ENCODE results near the gene FNDC7. TPM values are rescaled to one million over a fixed set of nuclear protein-coding genes. Genes with fewer than 3 reads are reported as not detected.

The FNDC7 gene
- total RNA-seq, 2 donors from 2014 or later: not detected

DNA sequence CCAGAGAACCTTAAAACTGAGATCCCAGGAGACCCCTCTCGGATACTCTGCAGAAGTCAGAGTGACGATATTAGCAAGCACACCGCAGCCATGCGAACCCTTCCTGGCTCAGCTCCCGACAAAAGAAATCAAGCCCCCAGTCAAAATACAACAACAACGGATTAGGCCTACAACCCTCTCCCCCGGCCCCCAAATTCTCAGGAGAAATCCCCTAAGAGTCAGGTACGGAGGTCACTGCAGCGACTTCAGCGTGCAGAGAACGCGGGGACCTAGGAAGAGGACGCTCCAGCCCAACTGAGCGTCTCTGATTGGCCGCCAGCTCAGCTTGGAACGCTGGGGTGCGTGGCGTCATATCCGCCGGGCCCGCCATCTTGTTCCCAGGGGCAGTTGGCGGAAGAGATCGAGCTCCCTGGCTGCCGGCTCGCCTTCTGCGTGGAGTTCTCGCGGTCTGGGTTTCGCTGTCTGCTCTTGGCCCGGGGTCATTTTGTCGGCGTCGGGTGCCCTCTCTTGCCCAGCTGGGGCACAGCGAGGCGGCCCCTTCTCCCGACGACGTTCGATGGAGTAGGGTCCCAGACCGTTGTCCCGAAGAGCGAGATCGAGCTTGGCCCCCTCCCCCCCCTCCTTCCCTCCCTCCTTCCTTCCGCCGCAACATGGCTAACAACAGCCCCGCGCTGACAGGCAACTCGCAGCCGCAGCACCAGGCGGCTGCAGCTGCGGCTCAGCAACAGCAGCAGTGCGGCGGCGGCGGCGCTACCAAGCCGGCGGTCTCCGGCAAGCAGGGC, 20.6 kb upstream of the FNDC7 start, which contains the start of gene PRPF38B:
Gene PRPF38B, plus strand, starts transcription at position 369 of the 782 bp plus-strand sequence. Its CDS starts 282 bp downstream, at position 651.
- no peaks in the 10 kb centered on the region for H3K27me3 ChIP-seq
- DNase-seq (peak; percentile 93 to 95 (median 94)), ATAC-seq (peak; percentile 97)
- H3K4me3 ChIP-seq: peak within 1 kb of the TSS; percentile 65 to 96
- WGBS, 2 donors: 0% methylated on average over 4 to 59 of the region's 59 CpGs
- no peaks in the 10 kb centered on the region for H3K9me3 ChIP-seq
- intact Hi-C loops (cut with DNase I): no loop called here
- H3K27ac ChIP-seq: peak within 1 kb of the TSS; percentile 93 to 99 (median 98)
- peaks cover 21% of the 10 kb centered on the region for H3K4me1 ChIP-seq
- peak; percentile 89 to 97 (median 95) for TF ChIP-seq POLR2A (IDR thresholded peaks at IDR 0.05)
- TF ChIP-seq, protein P1, sequence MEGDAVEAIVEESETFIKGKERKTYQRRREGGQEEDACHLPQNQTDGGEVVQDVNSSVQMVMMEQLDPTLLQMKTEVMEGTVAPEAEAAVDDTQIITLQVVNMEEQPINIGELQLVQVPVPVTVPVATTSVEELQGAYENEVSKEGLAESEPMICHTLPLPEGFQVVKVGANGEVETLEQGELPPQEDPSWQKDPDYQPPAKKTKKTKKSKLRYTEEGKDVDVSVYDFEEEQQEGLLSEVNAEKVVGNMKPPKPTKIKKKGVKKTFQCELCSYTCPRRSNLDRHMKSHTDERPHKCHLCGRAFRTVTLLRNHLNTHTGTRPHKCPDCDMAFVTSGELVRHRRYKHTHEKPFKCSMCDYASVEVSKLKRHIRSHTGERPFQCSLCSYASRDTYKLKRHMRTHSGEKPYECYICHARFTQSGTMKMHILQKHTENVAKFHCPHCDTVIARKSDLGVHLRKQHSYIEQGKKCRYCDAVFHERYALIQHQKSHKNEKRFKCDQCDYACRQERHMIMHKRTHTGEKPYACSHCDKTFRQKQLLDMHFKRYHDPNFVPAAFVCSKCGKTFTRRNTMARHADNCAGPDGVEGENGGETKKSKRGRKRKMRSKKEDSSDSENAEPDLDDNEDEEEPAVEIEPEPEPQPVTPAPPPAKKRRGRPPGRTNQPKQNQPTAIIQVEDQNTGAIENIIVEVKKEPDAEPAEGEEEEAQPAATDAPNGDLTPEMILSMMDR (IDR thresholded peaks at IDR 0.05): no peak
- peaks cover 0 to 8% of the 10 kb centered on the region in 2 donors for H3K36me3 ChIP-seq (replicated peaks in 1 of 2; ENCODE audit: insufficient read depth in 1 of 2, low read depth in 2 of 2)

DNA sequence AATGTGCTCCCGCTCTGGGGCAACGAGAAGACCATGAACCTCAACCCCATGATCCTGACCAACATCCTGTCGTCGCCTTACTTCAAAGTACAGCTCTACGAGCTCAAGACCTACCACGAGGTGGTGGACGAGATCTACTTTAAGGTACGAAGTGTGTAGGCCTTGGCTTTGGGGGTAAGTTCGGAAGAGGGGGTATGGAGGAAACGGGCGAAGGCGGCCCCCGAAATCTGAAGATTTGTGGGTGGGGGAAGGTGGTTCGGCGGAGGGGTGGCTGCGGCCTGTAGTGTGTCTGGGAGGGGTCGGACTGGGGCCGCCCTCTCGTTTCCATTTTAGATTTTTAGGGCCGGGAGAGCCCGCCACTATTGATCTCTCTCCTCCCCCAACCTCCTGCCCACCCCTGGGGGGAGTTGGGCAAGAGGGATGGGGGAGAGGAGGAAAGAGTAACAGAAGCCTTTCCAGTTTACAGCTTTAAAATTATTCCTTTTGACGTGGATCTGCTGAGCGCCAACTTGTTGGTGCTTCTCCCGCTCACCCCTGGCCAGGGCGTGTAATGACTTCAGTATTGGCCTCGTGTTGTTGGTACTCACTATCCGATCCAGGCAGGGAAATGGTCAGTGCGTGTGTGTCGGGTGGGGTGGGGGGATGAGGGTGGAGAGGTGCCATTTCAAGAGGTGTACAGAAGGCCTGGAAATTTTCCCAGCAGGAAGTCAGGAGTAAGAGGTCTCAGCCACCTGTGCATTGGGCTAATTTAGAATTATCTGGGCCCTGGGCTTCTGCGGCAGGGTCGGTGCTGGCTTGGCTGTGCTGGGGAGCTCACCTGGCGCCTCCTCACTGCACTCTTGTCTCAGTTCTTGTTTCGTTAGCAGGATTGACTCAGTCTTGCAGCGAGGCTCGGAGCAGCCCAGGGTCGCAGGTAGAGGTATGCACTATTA, 19.7 kb upstream of the FNDC7 start:
- peak; percentile 48 to 74 (median 60) for DNase-seq
- 0 to 1% methylated on average over 32 to 36 of the region's 36 CpGs for WGBS, 2 donors
- Histone ChIP-seq H3K36me3 (replicated peaks in 1 of 2; ENCODE audit: insufficient read depth in 1 of 2, low read depth in 2 of 2) (peaks cover 6 to 9% of the 10 kb centered on the region in 2 donors), H3K9me3 (no peaks in the 10 kb centered on the region), H3K4me1 (peaks cover 21% of the 10 kb centered on the region), H3K4me3 (peak overlapping the region; percentile 65 to 96), H3K27me3 (no peaks in the 10 kb centered on the region), H3K27ac (peak overlapping the region; percentile 93 to 99 (median 98))
- TF ChIP-seq POLR2A (IDR thresholded peaks at IDR 0.05): no peak
- TF ChIP-seq, protein P1 (IDR thresholded peaks at IDR 0.05): peak in 4 of 7 experiments; percentile 32 to 43 (median 36)
- intact Hi-C loops (cut with DNase I): no loop called here
- peak; percentile 55 for ATAC-seq

DNA sequence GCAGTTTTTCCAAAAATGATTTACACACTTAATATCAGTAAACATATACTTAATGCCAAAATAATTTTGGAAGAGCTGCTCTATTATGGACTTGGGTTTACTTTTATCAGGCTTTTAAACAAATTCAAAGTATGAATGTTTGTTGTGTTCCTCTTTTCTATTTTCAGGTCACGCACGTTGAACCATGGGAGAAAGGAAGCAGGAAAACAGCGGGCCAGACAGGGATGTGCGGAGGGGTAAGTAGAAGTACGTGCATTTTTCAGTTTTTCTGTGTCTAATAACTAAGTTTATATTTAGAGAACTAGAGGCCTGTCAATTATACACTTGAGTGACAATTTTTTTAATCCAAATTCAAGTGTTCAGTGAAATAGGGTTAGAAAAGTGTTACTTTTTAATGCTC, 17.2 kb upstream of the FNDC7 start:
- H3K4me1 ChIP-seq: peaks cover 21% of the 10 kb centered on the region
- H3K4me3 ChIP-seq: no peak overlapping the region
- H3K36me3 ChIP-seq (replicated peaks in 1 of 2; ENCODE audit: insufficient read depth in 1 of 2, low read depth in 2 of 2): peaks cover 16 to 24% of the 10 kb centered on the region in 2 donors
- H3K27ac ChIP-seq: peak overlapping the region in 1 of 4 donors; percentile 20
- ATAC-seq: no peak
- TF ChIP-seq, protein P1 (IDR thresholded peaks at IDR 0.05): no peak
- no peak for TF ChIP-seq POLR2A (IDR thresholded peaks at IDR 0.05)
- intact Hi-C loops (cut with DNase I): no loop called here
- 62 to 76% methylated on average over 5 of the region's 5 CpGs for WGBS, 2 donors
- H3K9me3 ChIP-seq: no peaks in the 10 kb centered on the region
- DNase-seq: no peak
- H3K27me3 ChIP-seq: no peaks in the 10 kb centered on the region

DNA sequence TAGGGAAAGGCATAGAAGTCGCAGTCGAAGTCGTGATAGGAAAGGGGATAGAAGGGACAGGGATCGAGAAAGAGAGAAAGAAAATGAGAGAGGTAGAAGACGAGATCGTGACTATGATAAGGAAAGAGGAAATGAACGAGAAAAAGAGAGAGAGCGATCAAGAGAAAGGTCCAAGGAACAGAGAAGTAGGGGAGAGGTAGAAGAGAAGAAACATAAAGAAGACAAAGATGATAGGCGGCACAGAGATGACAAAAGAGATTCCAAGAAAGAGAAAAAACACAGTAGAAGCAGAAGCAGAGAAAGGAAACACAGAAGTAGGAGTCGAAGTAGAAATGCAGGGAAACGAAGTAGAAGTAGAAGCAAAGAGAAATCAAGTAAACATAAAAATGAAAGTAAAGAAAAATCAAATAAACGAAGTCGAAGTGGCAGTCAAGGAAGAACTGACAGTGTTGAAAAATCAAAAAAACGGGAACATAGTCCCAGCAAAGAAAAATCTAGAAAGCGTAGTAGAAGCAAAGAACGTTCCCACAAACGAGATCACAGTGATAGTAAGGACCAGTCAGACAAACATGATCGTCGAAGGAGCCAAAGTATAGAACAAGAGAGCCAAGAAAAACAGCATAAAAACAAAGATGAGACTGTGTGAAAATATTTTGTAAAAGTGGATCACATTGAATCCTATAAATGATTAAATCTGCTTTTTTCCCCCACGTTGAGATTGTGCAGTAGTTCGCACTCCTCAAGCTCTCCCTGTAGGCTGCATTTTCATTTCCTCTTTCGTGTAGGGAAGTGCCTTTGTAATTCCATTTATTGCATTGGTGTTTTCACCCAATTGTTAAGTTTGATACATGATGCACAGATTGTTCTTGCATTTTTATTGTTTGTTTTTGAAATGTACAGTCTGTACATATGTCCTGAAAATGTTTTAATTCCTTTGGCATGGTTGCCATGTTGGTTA, 13.1 kb upstream of the FNDC7 start:
- no peaks in the 10 kb centered on the region for H3K9me3 ChIP-seq
- no peak for DNase-seq
- H3K27me3 ChIP-seq: no peaks in the 10 kb centered on the region
- H3K36me3 ChIP-seq (replicated peaks in 1 of 2; ENCODE audit: insufficient read depth in 1 of 2, low read depth in 2 of 2): peaks cover 16 to 26% of the 10 kb centered on the region in 2 donors
- H3K4me3 ChIP-seq: no peak overlapping the region
- intact Hi-C loops (cut with DNase I): no loop called here
- 82 to 88% methylated on average over 22 of the region's 22 CpGs for WGBS, 2 donors
- peaks cover 9% of the 10 kb centered on the region for H3K4me1 ChIP-seq
- TF ChIP-seq, protein P1 (IDR thresholded peaks at IDR 0.05): no peak
- H3K27ac ChIP-seq: no peak overlapping the region
- ATAC-seq: no peak

Data from body of pancreas (tissue), 4 donors.